ENCODE data around the gene ZNF384.
"Not testable (repeated sequence)": the region's sequence is repeated elsewhere in the genome, so short reads cannot be mapped to it uniquely, and the experiment has no call there.

Gene ZNF384

GRCh38 chr12:6688999-6689882, at the start of gene ZNF384:
Gene ZNF384 (minus strand): TSS chr12:6689375. CDS start chr12:6679520, 9,855 bp downstream.
- peak; percentile 96 for DNase-seq

- no peak for DNase-seq
Observed at GRCh38 chr12:6736754-6737153, 47.6 kb upstream of the ZNF384 start.

GRCh38 chr12:6735448-6736191, 46.4 kb upstream of the ZNF384 start:
- peak; percentile 50 for DNase-seq

GRCh38 chr12:6734506-6735387, 45.6 kb upstream of the ZNF384 start:
- DNase-seq: no peak

- no peak for DNase-seq
Observed at GRCh38 chr12:6730169-6730568, 41.0 kb upstream of the ZNF384 start.

- no peak for DNase-seq
Observed at GRCh38 chr12:6729186-6729585, 40.0 kb upstream of the ZNF384 start.

GRCh38 chr12:6725350-6725749, 36.2 kb upstream of the ZNF384 start:
- no peak for DNase-seq

GRCh38 chr12:6724409-6724797, 35.2 kb upstream of the ZNF384 start:
- DNase-seq: no peak

- peak; percentile 99 for DNase-seq
Observed at GRCh38 chr12:6723607-6724408, 34.6 kb upstream of the ZNF384 start, which contains the start of gene COPS7A. Gene COPS7A (plus strand): TSS chr12:6724046. CDS start chr12:6724657, 611 bp downstream.

- DNase-seq: no peak
Observed at GRCh38 chr12:6722863-6723262, 33.7 kb upstream of the ZNF384 start.

- no peak for DNase-seq
Observed at GRCh38 chr12:6716874-6717437, 27.8 kb upstream of the ZNF384 start.

- DNase-seq: not testable (repeated sequence)
Observed at GRCh38 chr12:6716031-6716873, 27.1 kb upstream of the ZNF384 start.

GRCh38 chr12:6708960-6709394, 19.8 kb upstream of the ZNF384 start:
- DNase-seq: no peak

- DNase-seq: not testable (repeated sequence)
Observed at GRCh38 chr12:6708351-6708750, 19.2 kb upstream of the ZNF384 start.

GRCh38 chr12:6703631-6704030, 14.5 kb upstream of the ZNF384 start:
- peak; percentile 28 for DNase-seq

- no peak for DNase-seq
Observed at GRCh38 chr12:6701078-6701768, 12.0 kb upstream of the ZNF384 start.

GRCh38 chr12:6700646-6701051, 11.5 kb upstream of the ZNF384 start, which contains the start of gene PIANP:
Gene PIANP (minus strand): TSS chr12:6700815. CDS start chr12:6698061, 2,754 bp downstream.
- DNase-seq: peak; percentile 68

GRCh38 chr12:6699989-6700645, 10.9 kb upstream of the ZNF384 start:
- DNase-seq: peak; percentile 72
